WTC11 (cell line): ENCODE data around the gene RTP1.

Experiments
- ATF1 ChIP-seq: sonication (generic); formaldehyde crosslinking; IDR thresholded peaks from 2 replicates; pipeline ENCODE4 v1.8.1; 2023; ENCODE audit warnings: mild to moderate bottlenecking, moderate library complexity, missing genetic modification reagents
- EMX1 ChIP-seq: fragments of 250-450 bp; sonication (Bioruptor Pico); IDR thresholded peaks from 2 replicates; pipeline ENCODE4 v1.8.0; 2021; ENCODE audit warnings: mild to moderate bottlenecking
- ETV6 ChIP-seq: sonication (generic); formaldehyde crosslinking; IDR thresholded peaks from 2 replicates; pipeline ENCODE4 v1.8.1; 2022; ENCODE audit warnings: mild to moderate bottlenecking, missing genetic modification reagents
- GRHL2 ChIP-seq: fragments of 250-450 bp; sonication (Bioruptor Pico); IDR thresholded peaks from 2 replicates; pipeline ENCODE4 v1.8.0; 2022; ENCODE audit warnings: mild to moderate bottlenecking, moderate library complexity; ENCODE audit not compliant: insufficient replicate concordance, severe bottlenecking
- IRF2 ChIP-seq: sonication (generic); formaldehyde crosslinking; IDR thresholded peaks from 2 replicates; pipeline ENCODE4 v1.8.0; 2022; ENCODE audit warnings: low read depth, missing genetic modification reagents, borderline replicate concordance
- OVOL2 ChIP-seq: fragments of 250-450 bp; sonication (Bioruptor Pico); IDR thresholded peaks from 2 replicates; pipeline ENCODE4 v1.9.0; 2021; ENCODE audit warnings: mild to moderate bottlenecking, borderline replicate concordance
- ZNF232 ChIP-seq: sonication (generic); formaldehyde crosslinking; IDR thresholded peaks from 2 replicates; pipeline ENCODE4 v1.8.0; 2022; ENCODE audit warnings: mild to moderate bottlenecking, missing genetic modification reagents
- TF ChIP-seq, protein P1 (sequence below): sonication (generic); formaldehyde crosslinking; IDR thresholded peaks from 2 replicates; pipeline ENCODE4 v1.8.1; 2023; ENCODE audit warnings: mild to moderate bottlenecking, missing genetic modification reagents, moderate library complexity

DNA sequence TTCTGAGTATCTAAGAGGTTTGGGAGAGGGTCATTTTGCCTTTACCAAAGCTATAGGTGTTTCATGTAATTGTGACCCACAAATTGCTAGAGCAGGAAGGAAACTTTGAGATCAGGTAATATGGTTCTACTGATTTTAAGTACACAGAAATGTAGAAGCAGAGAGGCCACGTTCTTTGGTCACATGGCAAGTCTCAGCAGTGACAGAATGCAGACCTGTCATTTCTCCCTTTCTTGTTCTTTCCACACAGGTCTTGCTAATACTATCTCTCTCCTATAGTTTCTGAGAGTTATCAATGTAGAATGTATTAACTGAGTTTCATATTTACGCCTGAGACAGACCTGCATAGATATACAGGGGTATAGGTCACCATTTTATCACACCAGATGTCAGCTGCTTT is 10.9 kb upstream of the RTP1 start:
- no peak for TF ChIP-seq IRF2
- TF ChIP-seq EMX1 (CRISPR knock-in tag), result no peak
- TF ChIP-seq ATF1 (CRISPR knock-in tag), result no peak
- TF ChIP-seq ETV6 (CRISPR knock-in tag), result no peak
- no peak for TF ChIP-seq GRHL2 (CRISPR knock-in tag)
- TF ChIP-seq, protein P1, sequence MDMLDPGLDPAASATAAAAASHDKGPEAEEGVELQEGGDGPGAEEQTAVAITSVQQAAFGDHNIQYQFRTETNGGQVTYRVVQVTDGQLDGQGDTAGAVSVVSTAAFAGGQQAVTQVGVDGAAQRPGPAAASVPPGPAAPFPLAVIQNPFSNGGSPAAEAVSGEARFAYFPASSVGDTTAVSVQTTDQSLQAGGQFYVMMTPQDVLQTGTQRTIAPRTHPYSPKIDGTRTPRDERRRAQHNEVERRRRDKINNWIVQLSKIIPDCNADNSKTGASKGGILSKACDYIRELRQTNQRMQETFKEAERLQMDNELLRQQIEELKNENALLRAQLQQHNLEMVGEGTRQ (CRISPR knock-in tag), result no peak
- TF ChIP-seq OVOL2 (CRISPR knock-in tag), result no peak
- 0 out of 2 replicates have a peak, but pooled peaks have one; percentile 7 for TF ChIP-seq ZNF232 (CRISPR knock-in tag)
